VCaP (cell line): Measurements from ENCODE around the gene MLIP.
"Not testable (repeated sequence)": the region's sequence is repeated elsewhere in the genome, so short reads cannot be mapped to it uniquely, and the experiment has no call there.

Source experiments
- H3K27ac ChIP-seq: fragments of 450-650 bp; 2 replicates; pipeline ENCODE4 v1.5.1; 2017
- TF ChIP-seq, protein P1 (sequence below): fragments of 450-650 bp; conservative IDR thresholded peaks from 2 replicates; pipeline ENCODE4 v1.5.1; 2017; ENCODE audit warnings: mild to moderate bottlenecking, moderate library complexity

The MLIP gene

DNA sequence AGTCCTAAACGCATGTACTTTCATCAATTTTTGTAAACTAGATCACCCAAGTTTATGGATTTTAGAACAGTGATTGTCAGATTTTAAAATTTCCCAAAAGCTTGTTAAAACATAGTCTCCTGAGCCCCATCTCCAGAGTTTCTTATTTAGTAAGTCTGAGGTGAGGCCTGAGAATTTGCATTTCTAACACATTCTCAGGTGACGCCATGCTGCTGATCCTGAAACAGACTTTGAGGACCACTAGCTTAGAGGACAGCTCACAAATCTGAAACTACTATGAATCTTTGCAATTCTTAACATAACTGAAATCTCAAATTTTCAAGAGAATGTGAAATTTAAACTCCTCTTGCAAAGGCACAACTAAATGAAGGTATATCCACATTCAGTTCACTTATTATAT lies 37.8 kb upstream of the MLIP start:
- TF ChIP-seq, protein P1, sequence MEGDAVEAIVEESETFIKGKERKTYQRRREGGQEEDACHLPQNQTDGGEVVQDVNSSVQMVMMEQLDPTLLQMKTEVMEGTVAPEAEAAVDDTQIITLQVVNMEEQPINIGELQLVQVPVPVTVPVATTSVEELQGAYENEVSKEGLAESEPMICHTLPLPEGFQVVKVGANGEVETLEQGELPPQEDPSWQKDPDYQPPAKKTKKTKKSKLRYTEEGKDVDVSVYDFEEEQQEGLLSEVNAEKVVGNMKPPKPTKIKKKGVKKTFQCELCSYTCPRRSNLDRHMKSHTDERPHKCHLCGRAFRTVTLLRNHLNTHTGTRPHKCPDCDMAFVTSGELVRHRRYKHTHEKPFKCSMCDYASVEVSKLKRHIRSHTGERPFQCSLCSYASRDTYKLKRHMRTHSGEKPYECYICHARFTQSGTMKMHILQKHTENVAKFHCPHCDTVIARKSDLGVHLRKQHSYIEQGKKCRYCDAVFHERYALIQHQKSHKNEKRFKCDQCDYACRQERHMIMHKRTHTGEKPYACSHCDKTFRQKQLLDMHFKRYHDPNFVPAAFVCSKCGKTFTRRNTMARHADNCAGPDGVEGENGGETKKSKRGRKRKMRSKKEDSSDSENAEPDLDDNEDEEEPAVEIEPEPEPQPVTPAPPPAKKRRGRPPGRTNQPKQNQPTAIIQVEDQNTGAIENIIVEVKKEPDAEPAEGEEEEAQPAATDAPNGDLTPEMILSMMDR: no peak
- H3K27ac ChIP-seq: no peak overlapping the region

DNA sequence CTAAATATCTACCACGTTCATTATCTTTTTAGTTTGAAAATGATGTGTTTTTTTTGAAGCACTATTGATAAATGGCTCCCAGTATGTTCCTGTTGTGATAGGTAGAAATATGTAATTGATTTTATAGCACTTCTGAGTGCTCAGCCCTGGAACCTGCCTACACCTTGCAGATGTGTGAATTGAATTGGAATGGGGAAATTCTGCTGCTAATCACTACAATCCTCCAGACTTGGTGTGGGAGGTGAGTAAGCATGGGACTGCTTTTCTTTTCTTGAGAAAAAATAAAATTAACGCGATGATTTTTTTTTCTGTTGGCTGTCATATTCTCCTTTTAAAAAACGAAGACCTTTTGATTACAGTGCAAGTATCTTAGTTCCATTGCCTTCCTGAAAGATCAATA lies 37.1 kb upstream of the MLIP start:
- TF ChIP-seq, protein P1: no peak
- H3K27ac ChIP-seq: no peak overlapping the region

DNA sequence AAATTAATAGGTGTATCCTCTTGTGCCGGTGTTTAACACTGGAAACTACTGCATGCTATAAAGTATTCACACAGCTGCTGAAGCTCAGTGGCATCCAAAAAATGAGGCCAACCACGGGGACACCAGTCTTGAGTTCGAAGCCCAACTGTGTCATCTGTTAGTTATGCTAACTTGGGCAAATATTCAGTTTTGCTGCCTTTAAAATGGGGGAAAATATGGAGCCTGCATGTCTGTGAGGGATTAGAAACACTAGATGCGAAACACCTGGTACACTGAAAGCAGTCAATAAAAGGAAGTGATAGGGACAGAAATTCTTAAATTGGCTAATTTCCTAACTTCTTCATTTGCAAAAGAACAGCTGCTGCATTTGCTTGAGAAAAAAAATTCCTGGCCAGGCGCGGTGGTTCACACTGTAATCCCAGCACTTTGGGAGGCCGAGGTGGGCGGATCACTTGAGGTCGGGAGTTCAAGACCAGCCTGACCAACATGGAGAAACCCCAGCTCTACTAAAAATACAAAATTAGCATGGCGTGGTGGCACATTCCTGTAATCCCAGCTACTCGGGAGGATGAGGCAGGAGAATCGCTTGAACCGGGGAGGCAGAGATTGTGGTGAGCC lies 36.6 kb upstream of the MLIP start:
- TF ChIP-seq, protein P1: no peak
- H3K27ac ChIP-seq: no peak overlapping the region

DNA sequence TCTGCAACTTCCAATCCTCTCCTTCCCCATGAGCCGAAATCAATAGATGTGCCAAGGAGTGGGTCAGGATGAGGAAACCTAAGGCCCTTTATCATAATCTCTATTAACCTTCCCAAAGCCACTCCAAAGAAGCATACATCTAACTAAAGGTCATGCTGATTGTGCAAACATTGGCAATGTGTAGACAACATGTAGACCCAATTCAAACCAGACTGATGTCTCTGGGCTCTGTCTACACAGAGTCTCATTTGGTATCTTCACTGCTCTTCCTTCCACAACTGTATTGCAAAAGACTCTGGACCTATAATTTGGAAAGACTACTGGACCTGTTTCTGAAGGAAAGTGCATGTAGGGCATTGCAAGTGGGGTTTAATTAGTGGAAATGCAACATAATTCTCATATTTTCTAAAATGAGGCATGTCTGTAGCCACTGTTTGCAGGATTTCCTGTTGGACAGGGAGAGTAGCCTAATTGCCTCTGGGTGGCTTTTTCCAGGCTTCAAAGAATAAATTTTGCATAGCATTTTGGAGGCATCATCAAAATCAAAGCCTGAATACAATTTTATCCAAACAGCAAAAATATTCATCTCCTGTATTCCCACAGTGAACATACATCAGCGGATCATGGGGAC lies 35.0 kb upstream of the MLIP start:
- TF ChIP-seq, protein P1: no peak
- no peak overlapping the region for H3K27ac ChIP-seq

DNA sequence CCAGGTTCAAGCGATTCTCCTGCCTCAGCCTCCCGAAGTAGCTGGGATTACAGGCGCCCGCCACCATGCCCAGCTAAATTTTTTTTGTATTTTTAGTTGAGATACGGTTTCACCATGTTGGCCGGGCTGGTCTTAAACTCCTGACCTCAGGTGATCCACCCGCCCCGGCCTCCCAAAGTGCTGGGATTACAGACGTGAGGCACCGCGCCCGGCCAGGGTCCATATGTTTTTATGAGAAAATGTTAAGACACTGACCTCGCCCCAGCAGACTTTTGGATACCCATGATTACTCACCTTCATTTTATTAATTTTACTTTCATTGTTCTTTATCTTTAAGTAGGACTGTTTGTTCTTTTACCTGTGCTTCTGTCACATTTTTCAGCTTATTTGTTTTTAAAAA lies 29.7 kb upstream of the MLIP start:
- H3K27ac ChIP-seq: not testable (repeated sequence)

DNA sequence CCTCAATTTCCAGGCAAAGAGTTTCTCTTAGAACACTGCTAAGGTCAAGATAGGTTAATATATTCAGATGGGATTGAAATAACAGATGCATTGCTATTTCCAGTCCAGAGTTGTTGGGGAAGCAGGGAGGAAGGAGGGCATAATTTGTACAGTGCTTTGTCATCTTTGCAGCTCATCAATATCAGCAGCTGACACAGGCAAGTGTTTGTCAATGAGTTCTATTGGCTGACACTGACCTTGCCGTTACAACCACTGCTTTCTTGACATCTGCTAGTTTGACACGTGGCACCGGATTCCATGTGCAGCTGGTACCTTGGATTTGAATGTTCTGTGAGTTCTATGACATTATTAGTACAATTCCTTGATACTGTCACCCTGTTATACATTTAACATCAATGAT lies 28.0 kb upstream of the MLIP start:
- TF ChIP-seq, protein P1: no peak
- H3K27ac ChIP-seq: no peak overlapping the region

- no peak overlapping the region for H3K27ac ChIP-seq
- TF ChIP-seq, protein P1: no peak
These were observed 27.0 kb upstream of the MLIP start for GRCh38 chr6:54084231-54084630.

DNA sequence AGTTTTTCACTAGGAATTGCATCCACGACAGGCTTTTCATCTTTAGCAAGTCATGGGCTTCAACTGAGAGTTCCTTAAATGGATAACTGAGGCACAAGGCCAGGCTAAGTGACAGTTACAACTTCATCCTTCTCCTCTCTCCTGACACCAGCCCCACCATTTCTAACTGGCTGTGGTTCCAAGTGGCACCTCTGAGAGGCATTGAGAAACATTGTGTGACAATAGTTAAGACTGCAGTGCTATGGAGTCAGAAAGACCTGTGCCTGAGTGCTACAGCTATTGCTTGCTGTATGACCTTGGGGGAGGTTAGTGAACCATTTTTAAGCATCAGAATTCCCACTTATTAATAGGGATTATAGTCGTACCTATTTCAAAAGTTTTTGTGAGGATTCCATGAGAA lies 26.2 kb upstream of the MLIP start:
- H3K27ac ChIP-seq: no peak overlapping the region
- TF ChIP-seq, protein P1: no peak
